GM12872 (cell line): ENCODE results near the gene NCKAP1.

Source experiments
- CTCF ChIP-seq: IDR thresholded peaks from 3 replicates; pipeline ENCODE4 v1.5.1; 2011; ENCODE audit warnings: low read depth, mild to moderate bottlenecking, low read length, moderate library complexity; ENCODE audit not compliant: insufficient read depth

The NCKAP1 gene

GRCh38 chr2:182906454-182906853, 131.8 kb downstream of the NCKAP1 start:
- no peak for TF ChIP-seq CTCF

GRCh38 chr2:182904844-182905243, 133.4 kb downstream of the NCKAP1 start:
- no peak for TF ChIP-seq CTCF

GRCh38 chr2:182903566-182903965, 134.7 kb downstream of the NCKAP1 start:
- no peak for TF ChIP-seq CTCF

- no peak for TF ChIP-seq CTCF
Measured at GRCh38 chr2:182901748-182902147, 136.5 kb downstream of the NCKAP1 start.

- no peak for TF ChIP-seq CTCF
Measured at GRCh38 chr2:182898718-182899117, 139.5 kb downstream of the NCKAP1 start.

GRCh38 chr2:182897137-182897536, 141.1 kb downstream of the NCKAP1 start:
- no peak for TF ChIP-seq CTCF

- TF ChIP-seq CTCF, result no peak
Measured at GRCh38 chr2:182895798-182896197, 142.5 kb downstream of the NCKAP1 start.

- no peak for TF ChIP-seq CTCF
Measured at GRCh38 chr2:182895169-182895568, 143.1 kb downstream of the NCKAP1 start.
